NCI-H2196 (cell line): ENCODE results near the gene STK32A.

Experiments
- DNase-seq: peaks from one replicate; lab custom pipeline; 2025; ENCODE audit not compliant: unreplicated experiment; lab: John Stamatoyannopoulos, UW

The STK32A gene

GRCh38 chr5:147388184-147389108, 153.6 kb downstream of the STK32A start:
- no peak for DNase-seq

GRCh38 chr5:147390654-147391225, 155.9 kb downstream of the STK32A start:
- no peak for DNase-seq

- DNase-seq: peak; percentile 16
These were observed 157.0 kb downstream of the STK32A start for GRCh38 chr5:147391781-147392180.

- no peak for DNase-seq
These were observed 159.2 kb downstream of the STK32A start for GRCh38 chr5:147393874-147394672.

GRCh38 chr5:147396070-147396823, 161.4 kb downstream of the STK32A start:
- DNase-seq: no peak

GRCh38 chr5:147397616-147398015, 162.8 kb downstream of the STK32A start:
- no peak for DNase-seq

- DNase-seq: no peak
These were observed 164.0 kb downstream of the STK32A start for GRCh38 chr5:147398860-147399259.

GRCh38 chr5:147400126-147400809, 165.4 kb downstream of the STK32A start:
- DNase-seq: no peak

- DNase-seq: no peak
These were observed 166.1 kb downstream of the STK32A start for GRCh38 chr5:147400881-147401280.

- no peak for DNase-seq
These were observed 169.1 kb downstream of the STK32A start for GRCh38 chr5:147403651-147404640.

- no peak for DNase-seq
These were observed 169.9 kb downstream of the STK32A start for GRCh38 chr5:147404706-147405105.

- DNase-seq: no peak
These were observed 171.8 kb downstream of the STK32A start for GRCh38 chr5:147406636-147407035.

- DNase-seq: no peak
These were observed 172.4 kb downstream of the STK32A start for GRCh38 chr5:147407094-147407681.

- DNase-seq: no peak
These were observed 174.2 kb downstream of the STK32A start for GRCh38 chr5:147408980-147409379.

- DNase-seq: no peak
These were observed 175.9 kb downstream of the STK32A start for GRCh38 chr5:147410496-147411358.

- no peak for DNase-seq
These were observed 176.8 kb downstream of the STK32A start for GRCh38 chr5:147411359-147412319.

GRCh38 chr5:147412561-147412960, 177.7 kb downstream of the STK32A start:
- no peak for DNase-seq
